Mucosa of stomach (tissue), 1 donor: ENCODE data around the gene PLEKHF1.
"Not testable (repeated sequence)": the region's sequence is repeated elsewhere in the genome, so short reads cannot be mapped to it uniquely, and the experiment has no call there.

Experiments used
- H3K27me3 ChIP-seq: one replicate; pipeline ENCODE4 v1.7.0; 2013; ENCODE audit warnings: mild to moderate bottlenecking, low read length; ENCODE audit not compliant: control insufficient read depth, insufficient read depth
- H3K36me3 ChIP-seq: one replicate; pipeline ENCODE4 v1.7.0; 2013; ENCODE audit warnings: low read length; ENCODE audit not compliant: control insufficient read depth, insufficient read depth
- H3K4me1 ChIP-seq: one replicate; pipeline ENCODE4 v1.7.0; 2013; ENCODE audit warnings: mild to moderate bottlenecking, low read length; ENCODE audit not compliant: control insufficient read depth, insufficient read depth
- H3K4me3 ChIP-seq: one replicate; pipeline ENCODE4 v1.7.0; 2013; ENCODE audit warnings: low read length
- H3K9ac ChIP-seq: one replicate; pipeline ENCODE4 v1.7.0; 2013; ENCODE audit warnings: mild to moderate bottlenecking, low read length, moderate library complexity
- H3K9me3 ChIP-seq: one replicate; pipeline ENCODE4 v1.7.0; 2013; ENCODE audit warnings: mild to moderate bottlenecking, low read length, moderate library complexity; ENCODE audit not compliant: control insufficient read depth
- donor health status: Pancreatic carcinoma.

The PLEKHF1 gene

GRCh38 chr19:29702161-29702962, 37.1 kb downstream of the PLEKHF1 start:
- Histone ChIP-seq H3K9ac (no peak overlapping the region), H3K9me3 (no peaks in the 10 kb centered on the region), H3K4me3 (no peak overlapping the region), H3K27me3 (no peaks in the 10 kb centered on the region), H3K36me3 (no peaks in the 10 kb centered on the region), H3K4me1 (no peaks in the 10 kb centered on the region)

GRCh38 chr19:29702963-29703320, 37.7 kb downstream of the PLEKHF1 start:
- H3K4me3 ChIP-seq = no peak overlapping the region
- H3K27me3 ChIP-seq = no peaks in the 10 kb centered on the region
- no peaks in the 10 kb centered on the region for H3K36me3 ChIP-seq
- no peak overlapping the region for H3K9ac ChIP-seq
- H3K4me1 ChIP-seq = no peaks in the 10 kb centered on the region
- no peaks in the 10 kb centered on the region for H3K9me3 ChIP-seq

GRCh38 chr19:29704562-29705558, 39.6 kb downstream of the PLEKHF1 start:
- Histone ChIP-seq H3K27me3 (no peaks in the 10 kb centered on the region), H3K4me1 (no peaks in the 10 kb centered on the region), H3K9ac (no peak overlapping the region), H3K4me3 (no peak overlapping the region), H3K9me3 (no peaks in the 10 kb centered on the region), H3K36me3 (no peaks in the 10 kb centered on the region)

- no peak overlapping the region for H3K4me3 ChIP-seq
- H3K4me1 ChIP-seq = no peaks in the 10 kb centered on the region
- H3K27me3 ChIP-seq = no peaks in the 10 kb centered on the region
- no peaks in the 10 kb centered on the region for H3K36me3 ChIP-seq
- no peaks in the 10 kb centered on the region for H3K9me3 ChIP-seq
- H3K9ac ChIP-seq = no peak overlapping the region
These were observed 40.4 kb downstream of the PLEKHF1 start for GRCh38 chr19:29705706-29706105.

- no peaks in the 10 kb centered on the region for H3K4me1 ChIP-seq
- no peak overlapping the region for H3K9ac ChIP-seq
- H3K36me3 ChIP-seq = no peaks in the 10 kb centered on the region
- no peaks in the 10 kb centered on the region for H3K27me3 ChIP-seq
- no peak overlapping the region for H3K4me3 ChIP-seq
- no peaks in the 10 kb centered on the region for H3K9me3 ChIP-seq
These were observed 41.4 kb downstream of the PLEKHF1 start for GRCh38 chr19:29706635-29707034.

- H3K4me3 ChIP-seq = no peak overlapping the region
- no peaks in the 10 kb centered on the region for H3K36me3 ChIP-seq
- no peaks in the 10 kb centered on the region for H3K27me3 ChIP-seq
- no peaks in the 10 kb centered on the region for H3K4me1 ChIP-seq
- no peaks in the 10 kb centered on the region for H3K9me3 ChIP-seq
- H3K9ac ChIP-seq = peak overlapping the region; percentile 23
These were observed 43.5 kb downstream of the PLEKHF1 start for GRCh38 chr19:29708554-29709439.

- H3K27me3 ChIP-seq, H3K4me1 ChIP-seq, H3K36me3 ChIP-seq, H3K4me3 ChIP-seq, H3K9ac ChIP-seq, H3K9me3 ChIP-seq: not testable (repeated sequence)
These were observed 44.2 kb downstream of the PLEKHF1 start for GRCh38 chr19:29709440-29709798.

GRCh38 chr19:29711584-29712132, 46.4 kb downstream of the PLEKHF1 start:
- H3K9me3 ChIP-seq = no peaks in the 10 kb centered on the region
- H3K4me3 ChIP-seq = no peak overlapping the region
- H3K4me1 ChIP-seq = peaks cover 12% of the 10 kb centered on the region
- no peaks in the 10 kb centered on the region for H3K27me3 ChIP-seq
- no peak overlapping the region for H3K9ac ChIP-seq
- no peaks in the 10 kb centered on the region for H3K36me3 ChIP-seq

GRCh38 chr19:29712744-29713516, 47.7 kb downstream of the PLEKHF1 start:
- Histone ChIP-seq H3K9ac (no peak overlapping the region), H3K4me1 (peaks cover 12% of the 10 kb centered on the region), H3K36me3 (no peaks in the 10 kb centered on the region), H3K9me3 (no peaks in the 10 kb centered on the region), H3K27me3 (no peaks in the 10 kb centered on the region), H3K4me3 (no peak overlapping the region)

- Histone ChIP-seq H3K4me1 (peaks cover 12% of the 10 kb centered on the region), H3K9ac (peak overlapping the region; percentile 95), H3K9me3 (no peaks in the 10 kb centered on the region)
These were observed 49.2 kb downstream of the PLEKHF1 start for GRCh38 chr19:29714371-29714952.

More at GRCh38 chr19:29714371-29714952, 49.2 kb downstream of the PLEKHF1 start:
- Histone ChIP-seq H3K27me3 (no peaks in the 10 kb centered on the region), H3K36me3 (no peaks in the 10 kb centered on the region), H3K4me3 (peak overlapping the region; percentile 80)
